Gastroesophageal sphincter (tissue), 3 donors: ENCODE results near the gene CBLL1.

ENCODE experiments used
- EP300 ChIP-seq: sonication (generic); formaldehyde crosslinking; IDR thresholded peaks from one replicate; pipeline ENCODE4 v1.6.1; 2017; ENCODE audit warnings: antibody characterized with exemption, mild to moderate bottlenecking
- POLR2A ChIP-seq, 2 donors: fragments of 450-650 bp; IDR thresholded peaks; one replicate each; pipeline ENCODE4 v1.6.1; 2017; ENCODE audit warnings: antibody characterized with exemption in 2 of 2, mild to moderate bottlenecking in 2 of 2, moderate library complexity in 1 of 2
- POLR2AphosphoS5 ChIP-seq: sonication (generic); formaldehyde crosslinking; IDR thresholded peaks from one replicate; pipeline ENCODE4 v1.6.1; 2017; ENCODE audit warnings: antibody characterized with exemption
- TF ChIP-seq, protein P1 (sequence below), 4 experiments: fragments of 200-600 bp in 2 of 4; fragments of 450-650 bp in 2 of 4; sonication (generic) in 1 of 4; IDR thresholded peaks; one replicate each; pipeline ENCODE4 v1.5.1; 2017 to 2019; ENCODE audit warnings: antibody characterized with exemption in 4 of 4, mild to moderate bottlenecking in 2 of 4, moderate library complexity in 2 of 4

DNA sequence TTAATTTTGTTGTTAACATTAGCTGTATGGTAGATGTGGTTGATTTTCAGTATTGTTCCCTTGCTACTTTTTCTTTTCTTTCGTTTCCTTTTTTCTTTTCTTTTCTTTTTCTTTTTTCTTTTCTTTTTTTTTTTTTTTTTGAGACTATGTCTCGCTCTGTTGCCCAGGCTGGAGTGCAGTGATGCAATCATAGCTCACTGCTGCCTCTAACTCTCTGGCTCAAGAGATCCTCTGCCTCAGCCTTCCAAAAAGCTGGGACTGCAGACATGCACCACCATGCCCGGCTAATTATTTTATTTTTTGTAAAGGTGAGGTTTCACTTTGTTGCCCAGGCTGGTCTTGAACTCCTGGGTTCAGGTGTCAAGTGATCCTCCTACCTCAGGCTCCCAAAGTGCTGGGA is 44.7 kb downstream of the CBLL1 start:
- TF ChIP-seq EP300 (no peak), POLR2A (IDR thresholded peaks at IDR 0.05) (no peak), POLR2AphosphoS5 (no peak)
- TF ChIP-seq, protein P1, sequence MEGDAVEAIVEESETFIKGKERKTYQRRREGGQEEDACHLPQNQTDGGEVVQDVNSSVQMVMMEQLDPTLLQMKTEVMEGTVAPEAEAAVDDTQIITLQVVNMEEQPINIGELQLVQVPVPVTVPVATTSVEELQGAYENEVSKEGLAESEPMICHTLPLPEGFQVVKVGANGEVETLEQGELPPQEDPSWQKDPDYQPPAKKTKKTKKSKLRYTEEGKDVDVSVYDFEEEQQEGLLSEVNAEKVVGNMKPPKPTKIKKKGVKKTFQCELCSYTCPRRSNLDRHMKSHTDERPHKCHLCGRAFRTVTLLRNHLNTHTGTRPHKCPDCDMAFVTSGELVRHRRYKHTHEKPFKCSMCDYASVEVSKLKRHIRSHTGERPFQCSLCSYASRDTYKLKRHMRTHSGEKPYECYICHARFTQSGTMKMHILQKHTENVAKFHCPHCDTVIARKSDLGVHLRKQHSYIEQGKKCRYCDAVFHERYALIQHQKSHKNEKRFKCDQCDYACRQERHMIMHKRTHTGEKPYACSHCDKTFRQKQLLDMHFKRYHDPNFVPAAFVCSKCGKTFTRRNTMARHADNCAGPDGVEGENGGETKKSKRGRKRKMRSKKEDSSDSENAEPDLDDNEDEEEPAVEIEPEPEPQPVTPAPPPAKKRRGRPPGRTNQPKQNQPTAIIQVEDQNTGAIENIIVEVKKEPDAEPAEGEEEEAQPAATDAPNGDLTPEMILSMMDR (IDR thresholded peaks at IDR 0.05): no peak
